ENCODE measurements around the gene C7orf25. TPM values are rescaled to one million over a fixed set of nuclear protein-coding genes. Genes with fewer than 3 reads are reported as not detected.

The C7orf25 gene
- total and polyA plus RNA-seq, 2 of the 13 experiments (the other 11 are each of a cell fraction or from before 2014, with no cell fraction given) = 0.37 to 1.3 TPM

GRCh38 chr7:42911454-42912447 lies at the start of gene C7orf25 (continued):
- TF ChIP-seq ELF4 (CRISPR knock-in tag; IDR thresholded peaks at IDR 0.05; ENCODE audit: borderline replicate concordance) (peak; percentile 32; the same call in 1 of the 2 replicates), ZNF263 (CRISPR knock-in tag; IDR thresholded peaks at IDR 0.05) (peak; percentile 57; the same call in 1 of the 2 replicates), SIX4 (CRISPR knock-in tag; IDR thresholded peaks at IDR 0.05) (no peak), FOXC1 (CRISPR knock-in tag; IDR thresholded peaks at IDR 0.05; ENCODE audit: borderline replicate concordance) (peak; percentile 87), ZNF737 (CRISPR knock-in tag; IDR thresholded peaks at IDR 0.05; ENCODE audit: borderline replicate concordance) (no peak), USF2 (IDR thresholded peaks at IDR 0.05; ENCODE audit: low read depth, low read length) (peak; percentile 91), USF2 (CRISPR knock-in tag; IDR thresholded peaks at IDR 0.05; ENCODE audit: borderline replicate concordance) (peak; percentile 96; the same call in 1 of the 2 replicates), PRDM10 (CRISPR knock-in tag; IDR thresholded peaks at IDR 0.05; ENCODE audit: low read depth) (peak; percentile 61; the same call in 1 of the 2 replicates), ZNF256 (CRISPR knock-in tag; conservative IDR thresholded peaks at IDR 0.05) (0 out of 2 replicates have a peak, but pooled peaks have one; percentile 79), RBFOX2 (IDR thresholded peaks at IDR 0.05; ENCODE audit: low read depth, low read length) (peak; percentile 79), ZNF441 (CRISPR knock-in tag; IDR thresholded peaks at IDR 0.05; ENCODE audit: borderline replicate concordance) (peak; percentile 64; the same call in 1 of the 2 replicates), NRL (CRISPR knock-in tag; IDR thresholded peaks at IDR 0.05; ENCODE audit: borderline replicate concordance) (peak; percentile 88), ZSCAN12 (CRISPR knock-in tag; IDR thresholded peaks at IDR 0.05) (no peak), XBP1 (CRISPR knock-in tag; IDR thresholded peaks at IDR 0.05) (no peak), THAP9 (CRISPR knock-in tag; IDR thresholded peaks at IDR 0.05; ENCODE audit: borderline replicate concordance) (peak; percentile 86), CERS6 (CRISPR knock-in tag; IDR thresholded peaks at IDR 0.05) (no peak)
